A204.1 (cell line): ENCODE results near the gene KLHL30.

ENCODE experiments used
- FAIRE-seq: peaks from 2 replicates; lab custom pipeline; 2012; peaks lifted over from hg19 to GRCh38; lab: Jason Lieb, UNC

Gene KLHL30

GRCh38 chr2:238132463-238133450, 5.7 kb upstream of the KLHL30 start:
- no peak for FAIRE-seq

- FAIRE-seq = no peak
Observed at GRCh38 chr2:238133499-238134392, 4.7 kb upstream of the KLHL30 start.

GRCh38 chr2:238134393-238134785, 4.1 kb upstream of the KLHL30 start:
- FAIRE-seq = no peak

- no peak for FAIRE-seq
Observed at GRCh38 chr2:238135601-238136150, 2.8 kb upstream of the KLHL30 start.

- FAIRE-seq = no peak
Observed at GRCh38 chr2:238136820-238137537, 1.5 kb upstream of the KLHL30 start.

- no peak for FAIRE-seq
Observed at GRCh38 chr2:238137885-238138284, 583 bp upstream of the KLHL30 start.

GRCh38 chr2:238139196-238140039, 950 bp downstream of the KLHL30 start:
- FAIRE-seq = no peak

- FAIRE-seq = no peak
Observed at GRCh38 chr2:238140040-238140439, 1.6 kb downstream of the KLHL30 start.

- FAIRE-seq = no peak
Observed at GRCh38 chr2:238140721-238141540, 2.5 kb downstream of the KLHL30 start.

- no peak for FAIRE-seq
Observed at GRCh38 chr2:238141541-238142318, 3.3 kb downstream of the KLHL30 start.

- no peak for FAIRE-seq
Observed at GRCh38 chr2:238142382-238143205, 4.1 kb downstream of the KLHL30 start.

- FAIRE-seq = no peak
Observed at GRCh38 chr2:238143239-238143951, 4.9 kb downstream of the KLHL30 start.

- no peak for FAIRE-seq
Observed at GRCh38 chr2:238144262-238144661, 5.8 kb downstream of the KLHL30 start.

- FAIRE-seq = no peak
Observed at GRCh38 chr2:238145046-238145445, 6.6 kb downstream of the KLHL30 start.

GRCh38 chr2:238145851-238146250, 7.4 kb downstream of the KLHL30 start:
- FAIRE-seq = no peak

- FAIRE-seq = no peak
Observed at GRCh38 chr2:238146884-238147544, 8.5 kb downstream of the KLHL30 start.

GRCh38 chr2:238148981-238149380, 10.5 kb downstream of the KLHL30 start:
- FAIRE-seq = no peak
